NCI-H345 treated with DMSO at 0.1 percent for 48 hours (cell line): ENCODE results near the gene USE1.

ENCODE experiments used
- DNase-seq: peaks from one replicate; lab custom pipeline; 2025; ENCODE audit not compliant: unreplicated experiment; lab: John Stamatoyannopoulos, UW

USE1 gene

DNA sequence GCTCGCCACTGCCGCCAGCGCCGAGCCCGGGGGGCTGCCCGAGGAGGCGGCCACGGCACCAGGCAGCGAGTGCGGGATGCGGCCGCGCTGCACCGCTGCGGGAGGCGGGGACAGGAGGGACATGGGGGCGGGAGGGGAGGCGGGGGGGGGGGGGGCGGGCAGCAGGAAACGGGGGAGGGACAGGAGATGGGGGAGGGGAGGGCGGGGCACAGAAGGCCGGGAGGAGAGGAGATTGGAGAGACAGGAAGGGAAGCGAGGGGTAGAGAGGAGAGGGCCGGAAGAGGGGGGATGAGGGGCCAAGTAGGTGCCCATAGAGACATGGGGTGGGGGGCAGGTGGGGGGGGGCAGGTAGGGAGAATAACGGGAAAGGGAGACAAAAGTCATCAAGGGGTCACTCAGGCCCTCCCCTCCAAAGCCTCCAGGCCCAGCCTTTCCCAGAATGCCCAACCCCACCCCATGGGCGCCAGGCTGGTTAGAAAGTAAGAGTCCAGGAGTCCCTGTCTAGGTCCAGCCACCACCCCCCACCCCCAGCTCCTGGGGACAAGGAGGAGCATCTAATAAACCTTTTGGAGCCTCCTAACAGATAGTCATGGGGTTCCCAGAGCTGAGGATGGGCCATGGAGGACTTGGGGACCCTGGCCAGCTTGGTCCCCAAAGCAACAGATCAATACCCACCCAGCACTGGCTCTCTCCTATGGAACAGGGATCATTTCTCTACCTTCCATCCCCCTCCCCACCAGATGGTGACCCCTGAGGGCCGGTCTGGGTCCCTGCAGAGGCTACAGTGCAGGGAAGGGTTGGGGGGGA lies 21.0 kb downstream of the USE1 start:
- no peak for DNase-seq

DNA sequence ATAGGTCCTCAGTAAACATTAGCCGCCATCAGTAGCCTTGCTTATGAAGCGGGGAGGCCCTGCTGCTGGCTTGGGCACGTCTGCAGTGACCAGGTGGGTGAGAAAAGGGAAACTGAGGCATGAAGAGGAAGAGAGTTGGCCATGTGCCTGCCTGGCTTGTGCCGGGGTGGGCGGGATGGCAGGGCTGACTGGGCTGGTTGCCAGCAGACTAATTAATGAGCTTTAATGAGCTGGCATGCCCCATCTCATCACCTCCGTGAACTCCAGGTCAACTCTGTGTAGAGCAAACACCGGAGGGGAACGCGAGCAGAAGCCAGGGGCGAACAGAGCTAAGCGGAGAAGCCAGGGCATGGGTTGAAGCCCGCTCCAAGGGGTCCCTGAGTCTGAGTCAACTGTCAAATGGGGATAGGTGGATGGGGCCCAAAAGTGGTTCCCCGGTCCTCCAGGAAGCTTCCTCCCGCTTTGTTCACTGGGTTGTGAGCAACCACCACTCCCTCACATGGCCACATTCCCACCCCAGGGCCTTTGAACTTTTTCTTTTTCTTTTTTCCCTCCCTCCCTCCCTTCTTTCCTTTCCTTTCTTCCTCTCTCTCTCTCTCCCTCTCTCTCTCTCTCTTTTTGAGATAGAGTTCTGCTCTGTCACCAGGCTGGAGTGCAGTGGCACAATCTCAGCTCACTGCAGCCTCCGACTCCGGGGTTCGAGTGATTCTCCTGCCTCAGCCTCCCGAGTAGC lies 21.8 kb downstream of the USE1 start:
- no peak for DNase-seq

DNA sequence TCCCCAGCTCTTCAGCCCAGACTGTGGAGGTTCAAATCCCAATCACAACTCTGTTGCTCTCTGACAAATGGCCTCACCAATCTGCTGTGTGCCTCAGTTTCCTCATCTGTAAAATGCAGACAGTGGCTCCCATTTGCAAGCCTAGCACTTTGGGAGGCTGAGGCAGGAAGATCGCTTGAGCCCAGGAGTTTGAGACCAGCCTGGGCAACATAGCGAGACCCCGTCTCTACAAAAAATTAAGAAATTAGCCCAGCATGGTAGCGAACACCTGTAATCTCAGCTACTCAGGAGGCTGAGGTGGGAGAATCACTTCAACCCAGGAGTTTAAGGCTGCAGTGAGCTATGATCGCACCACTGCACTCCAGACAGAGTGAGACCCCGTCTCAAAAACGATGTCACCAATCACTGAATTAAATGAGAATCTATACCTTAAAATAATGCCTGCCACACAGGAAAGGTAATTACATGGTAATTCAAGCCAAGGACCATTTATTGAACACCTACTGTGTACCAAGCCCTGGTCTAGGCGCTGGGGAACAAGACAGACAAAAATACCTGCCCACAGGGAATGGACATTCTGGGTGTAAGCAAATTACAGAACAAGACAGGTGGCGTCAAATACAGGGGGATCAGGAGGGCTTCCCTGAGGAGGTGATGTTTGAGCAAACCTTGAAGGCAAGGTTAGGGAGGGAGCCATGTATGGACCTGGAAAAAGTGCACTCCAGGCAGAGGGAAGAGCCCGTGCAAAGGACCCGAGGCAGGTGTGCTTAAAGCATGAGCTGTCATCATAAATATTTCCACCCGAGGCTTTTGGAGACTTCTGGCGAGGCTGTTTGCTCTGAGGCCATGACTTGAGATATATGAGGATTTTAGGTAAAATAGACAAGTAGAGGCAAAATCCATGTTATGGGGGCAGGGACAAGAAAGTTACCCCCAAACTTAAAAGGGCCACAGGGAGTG lies 22.9 kb downstream of the USE1 start:
- DNase-seq = no peak

DNA sequence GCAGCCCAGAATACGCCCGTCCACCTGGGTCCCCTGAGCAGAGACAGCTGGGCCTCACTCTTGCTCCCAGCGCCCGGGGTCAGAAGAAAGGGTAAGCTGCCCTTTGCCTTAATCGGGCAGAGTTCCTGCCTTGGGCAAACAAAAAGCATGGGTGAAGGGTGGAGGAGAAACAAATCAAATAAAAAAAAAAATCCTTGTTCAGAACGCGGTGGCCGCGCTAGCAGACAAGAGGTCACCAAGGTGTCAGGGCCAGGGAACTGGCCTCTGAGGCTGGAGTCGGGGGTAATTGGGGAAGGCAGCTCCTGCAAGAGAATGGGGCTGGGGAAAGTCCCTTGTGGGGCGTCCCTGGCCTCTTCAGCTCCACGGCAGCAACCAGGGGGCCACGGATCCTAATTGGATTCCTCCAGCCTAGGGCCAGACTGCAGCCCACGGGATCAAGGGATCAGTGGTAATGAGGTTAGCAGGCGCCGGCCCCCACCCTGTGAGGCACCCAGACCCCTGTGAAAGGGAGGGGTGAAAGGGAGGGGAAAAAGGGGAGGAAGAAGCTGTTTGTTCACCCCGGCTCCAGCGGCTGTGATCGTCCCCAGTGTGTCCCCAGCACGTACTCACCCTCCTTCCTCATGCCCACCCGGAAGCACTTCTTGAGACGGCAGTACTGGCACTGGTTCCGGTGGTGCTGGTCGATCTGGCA lies 25.1 kb downstream of the USE1 start:
- no peak for DNase-seq

DNA sequence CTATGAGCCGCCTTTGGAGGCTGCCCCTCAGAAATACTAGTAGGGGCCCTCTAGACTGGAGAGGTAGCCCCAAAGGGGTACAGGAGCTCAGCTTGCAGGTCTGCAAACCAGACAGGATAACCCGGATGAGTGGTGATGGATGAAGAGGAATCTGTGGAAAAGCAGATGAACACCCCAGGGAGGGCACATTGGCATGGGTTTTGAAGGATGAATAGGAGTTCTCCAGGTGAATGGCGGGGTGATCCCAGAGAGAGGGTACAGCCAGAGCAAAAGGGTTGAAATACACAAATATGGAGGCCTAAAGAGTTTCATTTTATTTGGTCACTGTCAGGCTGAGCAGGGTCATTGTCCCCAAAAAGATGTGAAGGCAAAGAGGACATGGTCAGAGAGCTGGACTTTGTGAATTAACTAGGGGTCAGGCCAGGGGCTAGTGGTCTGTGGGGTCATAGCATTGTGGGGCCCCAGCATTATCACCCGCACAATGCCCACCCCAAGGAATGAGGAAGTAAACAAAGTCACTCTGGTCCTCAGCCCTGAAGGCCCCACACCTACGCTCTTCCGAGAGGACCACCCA lies 25.8 kb downstream of the USE1 start:
- DNase-seq = no peak

DNA sequence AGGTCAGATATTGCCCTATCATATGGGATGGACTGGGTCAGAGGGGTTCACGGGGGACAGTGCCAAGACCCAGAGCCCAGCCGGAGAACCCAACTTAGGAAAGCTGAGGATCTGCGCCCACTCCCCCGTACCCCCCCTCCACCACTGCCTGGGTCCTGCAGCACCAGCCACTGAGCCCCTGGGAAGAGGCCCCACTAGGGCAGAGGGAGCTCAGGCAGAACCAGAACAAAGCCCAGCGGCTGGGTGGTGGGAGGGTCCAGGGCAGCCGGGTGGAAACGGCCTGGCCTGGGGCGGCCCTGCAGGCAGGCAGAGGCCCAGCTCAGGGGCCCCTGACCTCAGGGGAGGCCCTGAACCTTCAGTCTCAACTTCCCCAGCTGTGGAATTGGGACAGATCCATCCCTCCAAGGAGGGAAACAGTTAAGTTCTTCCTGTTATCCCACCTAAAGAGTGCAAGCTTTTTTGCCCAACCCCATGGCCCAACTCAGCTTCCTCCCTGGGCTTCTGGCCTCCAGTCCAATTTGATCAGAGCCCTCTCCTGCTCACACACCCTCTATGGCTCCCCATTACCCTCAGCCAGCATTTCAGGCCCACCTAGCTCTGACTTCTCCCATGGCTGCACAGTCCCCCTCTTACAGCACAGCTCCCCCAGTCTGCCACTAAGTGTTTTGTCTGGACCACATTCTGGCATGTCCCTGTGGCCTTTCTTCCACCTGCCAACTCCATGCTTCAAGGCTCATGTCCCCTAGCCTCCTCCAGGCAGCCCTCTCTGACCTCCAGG lies 27.5 kb downstream of the USE1 start:
- DNase-seq = no peak

DNA sequence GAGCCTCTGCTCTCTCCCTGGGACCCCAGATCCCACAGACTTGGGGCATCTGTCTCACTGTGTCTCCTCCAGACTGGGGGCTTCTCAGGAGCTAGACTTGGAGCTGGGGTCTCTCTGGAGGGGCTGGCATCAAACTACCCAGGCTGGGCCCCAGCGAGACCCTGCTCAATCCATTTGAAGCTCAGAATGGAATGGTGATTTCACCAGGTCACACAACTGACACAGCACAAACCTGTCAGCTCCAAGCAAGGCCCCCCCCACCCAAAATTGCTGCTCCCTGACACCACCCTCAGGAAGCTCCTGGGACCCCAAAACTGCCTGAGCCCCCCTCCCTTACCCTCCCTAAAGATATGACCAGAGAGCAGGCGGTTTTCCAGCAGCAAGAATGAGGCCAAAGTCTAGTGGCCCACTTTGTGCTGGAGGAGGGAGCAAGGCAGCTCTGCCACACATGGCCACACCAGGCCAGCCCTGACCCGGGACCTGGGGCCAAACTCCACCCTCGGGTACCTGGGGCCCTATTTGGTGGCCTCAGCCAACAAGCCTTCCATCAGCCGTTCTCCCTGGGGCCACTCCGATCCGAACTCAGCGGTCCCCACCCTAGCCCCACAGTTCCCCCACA lies 28.2 kb downstream of the USE1 start:
- DNase-seq = no peak

DNA sequence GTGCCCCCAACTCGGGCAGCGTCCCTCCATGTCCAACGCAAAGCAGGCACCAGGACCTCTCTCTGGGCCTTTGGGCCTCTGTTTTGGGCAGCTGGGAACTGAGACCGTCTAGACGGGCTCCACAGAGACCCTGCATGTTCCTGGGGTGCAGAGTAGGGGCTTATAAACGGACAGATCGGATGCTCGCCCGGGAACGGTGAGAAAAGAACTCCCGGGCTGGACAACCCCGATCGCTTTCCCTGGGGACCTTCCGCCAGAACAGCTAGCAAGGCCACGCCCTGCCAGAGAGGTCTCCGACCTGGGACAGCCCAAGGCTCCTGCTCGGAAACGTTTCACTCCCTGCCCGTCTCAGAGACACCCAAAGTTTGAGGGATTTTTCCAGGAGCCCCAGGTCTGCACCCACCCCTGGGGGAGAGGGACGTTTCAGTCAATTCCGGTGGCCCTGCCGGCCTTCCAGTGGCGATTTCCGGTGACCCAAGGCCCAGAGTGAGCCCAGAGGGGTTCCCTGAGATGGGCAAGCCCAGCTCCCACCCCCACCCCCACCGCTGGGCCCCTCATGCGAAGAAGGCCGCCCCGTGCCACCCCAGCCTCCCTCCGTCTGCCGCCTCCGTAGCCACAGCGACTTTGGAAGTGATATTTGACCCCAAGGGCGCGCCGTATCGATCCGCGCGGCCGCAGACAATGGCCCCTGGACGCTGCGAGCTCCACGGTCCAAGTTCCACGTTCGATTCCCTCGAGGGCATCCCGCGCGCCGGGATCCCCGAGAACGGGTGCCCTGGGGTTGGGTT lies 28.9 kb downstream of the USE1 start:
- no peak for DNase-seq

DNA sequence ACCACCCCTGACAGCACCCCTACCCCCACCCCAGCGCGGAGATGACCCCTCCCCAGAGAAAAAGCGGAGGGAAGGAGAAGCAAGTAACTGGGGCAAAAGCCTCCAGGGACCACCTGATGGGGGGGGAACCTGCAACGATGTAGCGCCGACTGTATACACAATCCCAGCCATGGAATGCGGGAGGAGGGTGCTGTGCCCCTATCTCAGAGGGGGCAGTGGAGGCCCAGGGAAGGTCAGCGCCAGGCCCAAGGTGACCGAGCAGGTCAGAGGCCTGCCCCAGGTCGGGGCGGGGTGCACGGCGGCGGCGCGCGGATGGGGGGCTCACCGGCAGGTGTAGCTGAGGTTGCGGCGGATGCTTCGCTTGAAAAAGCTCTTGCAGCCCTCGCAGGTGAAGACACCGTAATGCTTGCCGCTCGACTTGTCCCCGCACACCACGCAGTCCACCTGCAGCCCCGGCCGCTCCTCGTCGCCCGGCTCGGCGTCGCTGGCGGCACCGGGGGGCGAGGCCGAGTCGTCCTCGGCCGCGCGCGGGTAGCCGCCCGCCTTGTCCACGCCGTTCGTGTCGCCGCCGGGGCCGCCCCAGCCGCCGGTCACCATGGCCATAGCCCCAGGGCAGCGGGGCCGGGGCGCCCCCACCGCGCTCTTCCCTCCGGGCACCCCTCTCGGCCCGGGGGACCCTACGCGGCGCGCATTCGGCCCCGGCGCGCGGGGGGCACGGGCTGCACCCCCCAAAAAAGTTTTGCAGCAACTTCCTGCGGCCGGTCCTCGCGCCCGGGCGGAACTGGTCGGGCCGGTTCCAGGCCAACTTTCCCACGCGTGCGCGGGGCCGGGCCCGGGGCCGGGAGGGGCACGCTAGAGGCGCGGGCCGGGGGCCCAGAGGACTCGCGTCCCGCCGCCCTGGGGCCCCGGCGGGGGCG lies 29.7 kb downstream of the USE1 start:
- DNase-seq = no peak

DNA sequence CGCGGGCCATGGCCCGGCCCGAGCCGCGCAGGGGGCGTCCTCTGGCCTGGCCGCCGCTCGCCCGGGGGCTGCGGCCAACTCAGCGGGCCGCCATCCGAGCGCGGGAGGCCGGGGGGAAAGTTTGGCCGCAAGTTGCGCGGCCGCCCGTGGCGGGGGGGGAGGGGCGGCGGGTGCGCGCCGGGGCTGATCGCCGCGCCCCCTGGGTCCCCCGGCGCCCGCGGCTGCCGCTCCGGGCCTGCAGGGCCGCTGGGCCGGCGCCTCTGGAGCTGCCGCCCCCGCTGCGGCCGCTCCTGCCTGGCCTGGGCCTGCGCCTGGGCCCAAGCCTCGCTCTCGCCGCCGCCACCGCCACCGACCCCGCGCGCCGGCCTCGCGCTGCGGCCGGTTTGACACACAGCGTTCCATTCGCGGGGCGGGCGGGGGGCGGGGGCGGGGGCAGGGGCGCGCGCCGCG lies 30.4 kb downstream of the USE1 start, which contains the start of gene NR2F6:
NR2F6 (minus strand) TSS at position 385 of the 450 bp plus-strand sequence. CDS start 699 bp downstream, outside the sequence.
- no peak for DNase-seq

DNA sequence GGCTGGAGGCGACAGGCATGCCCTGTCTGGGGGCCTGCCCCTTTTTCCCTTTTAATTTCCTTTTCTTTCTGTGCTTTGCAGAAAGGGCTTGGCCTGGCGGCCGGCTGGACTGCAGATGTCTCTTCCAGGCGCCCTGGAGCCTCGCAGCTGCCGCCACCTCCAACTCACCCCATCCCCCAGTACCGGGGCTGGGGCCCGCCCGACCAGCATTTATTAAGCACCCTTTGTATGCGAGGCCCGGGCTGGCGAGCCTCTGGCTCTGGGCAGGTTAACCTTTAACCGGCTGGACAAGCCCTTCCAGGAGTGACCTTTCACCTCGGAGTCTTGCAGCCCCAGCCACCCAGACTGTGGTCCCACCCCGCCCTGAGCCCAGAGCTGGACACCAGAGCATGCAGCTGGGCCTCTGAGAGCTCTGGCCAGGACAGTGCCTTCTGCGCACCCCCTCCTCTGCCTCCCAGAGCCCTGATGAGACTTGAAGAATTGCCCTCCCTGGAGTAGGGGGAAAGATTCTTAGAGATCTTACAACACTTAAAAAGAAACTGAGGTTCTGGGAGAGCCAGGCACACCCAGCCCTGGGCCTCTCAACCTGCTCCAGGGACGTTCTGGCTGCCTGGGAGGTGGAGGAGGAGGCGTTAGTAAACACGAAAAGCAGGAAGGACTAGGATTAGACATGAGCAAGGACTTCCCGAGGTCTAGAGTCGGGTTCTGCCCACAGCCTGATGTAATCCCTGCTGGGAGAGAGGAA lies 31.7 kb downstream of the USE1 start:
- no peak for DNase-seq

DNA sequence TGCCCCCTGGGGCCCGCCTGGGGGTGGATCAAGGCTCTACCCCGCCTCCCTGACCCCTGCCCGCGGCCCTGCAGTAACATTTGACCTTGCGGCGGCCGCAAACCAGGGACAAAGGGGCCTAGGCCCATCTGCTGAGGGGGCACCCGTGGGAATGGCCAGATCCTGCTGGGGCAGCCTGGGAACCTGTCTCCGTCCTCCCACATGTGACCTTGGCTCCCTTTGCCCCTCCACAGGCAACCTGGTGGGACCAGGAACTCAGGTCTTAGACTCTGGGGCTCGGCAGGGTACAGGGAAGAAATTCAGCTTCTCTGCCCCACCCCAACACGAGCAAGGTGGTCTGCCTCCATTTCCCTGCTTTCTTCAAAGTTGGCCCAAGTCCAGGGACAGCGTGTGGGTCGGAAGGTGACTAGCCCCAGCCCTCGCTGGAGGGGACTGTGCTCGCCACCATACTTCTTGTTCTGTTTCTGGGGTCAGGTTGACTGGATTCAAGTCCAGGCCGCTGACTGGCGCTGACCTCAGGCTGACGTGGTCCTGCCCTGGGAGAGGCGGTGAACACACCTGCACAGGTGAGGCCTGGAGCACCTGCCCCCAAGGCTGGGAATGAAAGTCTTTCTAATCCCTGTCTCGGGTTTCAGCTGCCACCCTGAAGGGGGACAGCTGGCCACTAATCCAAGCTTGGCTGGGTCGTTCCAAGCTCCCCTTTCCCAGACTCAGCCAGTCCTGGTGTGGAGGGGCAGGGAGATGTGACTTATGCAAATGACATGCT lies 33.0 kb downstream of the USE1 start:
- DNase-seq = no peak

DNA sequence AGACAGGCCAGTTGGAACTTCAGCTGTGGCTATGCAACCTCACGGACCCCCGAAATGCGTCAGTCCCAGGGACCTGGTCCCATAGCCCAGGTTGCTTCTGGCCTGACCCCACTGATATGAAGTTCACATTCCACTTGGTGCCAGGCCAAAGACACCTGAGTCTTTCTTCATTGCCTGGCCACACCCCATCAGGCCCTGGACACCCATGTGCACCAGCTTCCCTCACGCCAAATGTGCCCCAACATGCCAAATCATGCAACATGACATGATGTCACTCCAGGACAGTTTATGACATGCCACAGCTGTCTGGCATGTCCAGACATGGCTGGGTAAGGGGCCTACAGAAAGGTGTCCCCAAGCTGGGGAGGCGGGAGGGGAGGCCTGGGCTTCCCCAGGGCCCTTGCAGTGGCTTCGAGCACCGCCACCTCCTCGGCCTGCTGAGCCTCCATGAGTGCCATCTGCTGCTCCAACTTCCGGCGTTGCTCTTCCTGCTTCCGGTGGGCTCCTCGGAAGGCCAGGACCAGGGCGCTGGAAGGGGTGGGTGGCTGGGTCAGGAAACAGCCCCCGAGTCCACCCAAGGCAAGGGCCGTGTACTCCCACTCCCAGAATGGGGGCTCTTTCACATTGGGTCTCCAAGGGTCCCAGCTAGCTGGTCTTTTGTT lies 34.9 kb downstream of the USE1 start:
- DNase-seq = no peak

DNA sequence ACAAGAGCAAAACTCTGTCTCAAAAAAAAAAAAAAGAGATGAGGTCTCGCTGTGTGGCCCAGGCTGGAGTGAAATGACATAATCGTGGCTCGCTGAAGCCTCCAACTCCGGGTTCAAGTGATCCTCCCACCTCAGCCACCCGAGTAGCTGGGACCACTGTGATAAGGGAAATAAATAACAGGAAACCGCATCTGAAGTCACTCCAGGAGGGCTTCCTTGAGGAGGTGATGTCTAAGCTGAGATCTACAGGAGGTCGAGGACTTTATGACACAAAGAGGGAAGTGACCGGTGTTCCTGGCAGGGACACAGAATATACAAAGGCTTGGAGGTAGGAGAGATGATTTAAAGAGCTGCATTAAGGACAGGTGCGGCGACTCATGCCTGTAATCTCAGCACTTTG lies 39.5 kb downstream of the USE1 start:
- DNase-seq = no peak

DNA sequence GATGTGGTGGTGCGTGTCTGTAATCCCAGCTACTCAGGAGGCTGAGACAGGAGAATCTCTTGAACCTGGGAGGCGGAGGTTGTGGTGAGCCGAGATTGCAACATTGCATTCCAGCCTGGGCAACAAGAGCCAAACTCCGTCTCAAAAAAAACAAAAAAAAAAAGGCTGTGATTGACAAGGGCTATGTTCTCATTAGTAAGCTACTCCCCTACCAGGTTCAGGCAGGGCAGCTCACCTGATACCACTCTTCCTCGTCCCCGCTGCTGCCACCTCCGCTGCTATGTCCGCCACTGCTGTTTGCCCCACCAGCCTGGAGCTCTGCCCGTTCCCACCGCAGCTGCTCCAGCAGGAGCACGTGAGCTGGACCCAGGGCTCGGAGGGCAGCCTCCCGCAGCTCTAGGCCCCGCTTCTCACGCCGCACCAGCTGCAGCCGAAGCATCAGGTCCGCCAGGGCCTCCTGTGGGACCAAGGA lies 40.0 kb downstream of the USE1 start:
- DNase-seq = no peak
